IPS-NIHi7 (cell line): Measurements from ENCODE around the gene ICE2.
A peak's percentile ranks its signal among the peaks of the same experiment; 100 is the strongest.

Experiments
- DNase-seq: peaks from one replicate; pipeline ENCODE4 v3.0.0; 2012; ENCODE audit warnings: mixed read lengths; ENCODE audit errors: extremely low spot score

ICE2 gene

DNA sequence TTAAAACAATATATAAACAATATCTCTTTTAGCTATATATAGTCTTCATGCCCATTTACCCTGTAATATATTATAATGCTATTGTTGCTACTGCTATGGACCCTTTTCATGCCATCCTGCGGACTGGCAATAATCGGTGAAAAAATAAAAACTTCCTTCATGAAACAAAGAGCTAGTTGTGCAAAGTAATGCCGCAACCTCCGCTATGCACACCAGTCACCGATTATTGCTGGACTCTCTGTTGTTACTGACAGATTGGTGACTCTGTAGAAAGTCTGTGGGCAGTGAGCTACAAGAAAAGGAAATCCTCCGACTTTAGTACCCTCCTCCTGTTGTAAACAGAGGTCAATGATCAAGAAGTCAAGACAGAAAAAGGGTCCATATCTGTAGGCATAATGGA is 17.9 kb upstream of the ICE2 start:
- no peak for DNase-seq

DNA sequence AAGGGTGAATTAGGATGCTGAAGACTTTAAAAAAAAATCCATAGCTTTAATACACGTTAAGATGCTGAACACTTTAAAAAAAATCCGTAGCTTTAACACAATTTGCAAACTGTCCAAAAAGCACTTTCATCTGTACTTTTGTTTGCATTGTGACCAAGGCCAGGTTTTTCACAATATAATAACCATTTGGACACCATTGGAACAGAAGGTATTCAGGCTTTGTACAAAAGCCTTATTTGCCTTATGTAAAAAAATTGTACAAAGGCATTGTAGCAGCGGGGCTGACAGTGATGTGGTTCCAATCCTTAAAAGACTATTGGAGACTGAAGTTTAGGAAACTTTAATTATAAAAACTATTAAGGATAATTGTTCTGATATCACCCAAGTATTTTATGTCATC is 15.2 kb upstream of the ICE2 start:
- no peak for DNase-seq

DNA sequence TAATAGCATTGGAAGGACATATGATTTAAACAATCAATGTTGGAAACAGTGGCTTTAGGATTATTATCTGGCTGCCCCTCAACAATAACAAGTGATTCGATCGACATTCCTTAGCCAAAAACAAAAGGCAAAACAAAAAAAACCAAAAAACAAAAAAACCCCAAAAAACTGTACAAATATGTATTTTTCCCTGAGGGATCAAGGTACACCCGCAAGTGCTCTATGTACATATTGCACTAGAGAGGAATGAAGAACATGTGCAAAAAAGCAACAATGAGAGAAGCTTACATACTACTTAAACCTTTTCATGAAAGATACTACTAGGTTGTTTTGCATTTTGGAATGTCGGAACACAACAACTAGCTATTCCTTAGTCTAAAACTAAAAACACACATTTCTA is 14.2 kb upstream of the ICE2 start:
- no peak for DNase-seq

DNA sequence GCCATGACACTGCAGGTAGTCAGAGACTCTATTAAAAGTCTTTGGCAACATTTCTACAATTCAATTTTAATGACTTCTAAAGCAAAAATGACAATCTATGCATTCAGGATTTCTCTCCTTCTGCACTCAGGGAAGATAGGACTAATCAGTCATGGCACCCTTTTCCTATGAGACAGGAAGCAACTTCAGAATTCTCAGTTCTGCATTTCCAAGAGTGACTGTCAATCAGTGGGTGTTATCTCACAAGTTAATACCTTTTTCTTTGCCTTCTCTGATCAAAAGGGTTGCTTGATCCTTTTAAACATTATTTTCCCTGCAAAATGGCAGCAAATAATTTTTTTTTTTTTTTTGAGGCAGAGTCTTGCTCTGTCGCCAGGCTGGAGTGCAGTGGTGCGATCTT is 7.8 kb upstream of the ICE2 start:
- no peak for DNase-seq

DNA sequence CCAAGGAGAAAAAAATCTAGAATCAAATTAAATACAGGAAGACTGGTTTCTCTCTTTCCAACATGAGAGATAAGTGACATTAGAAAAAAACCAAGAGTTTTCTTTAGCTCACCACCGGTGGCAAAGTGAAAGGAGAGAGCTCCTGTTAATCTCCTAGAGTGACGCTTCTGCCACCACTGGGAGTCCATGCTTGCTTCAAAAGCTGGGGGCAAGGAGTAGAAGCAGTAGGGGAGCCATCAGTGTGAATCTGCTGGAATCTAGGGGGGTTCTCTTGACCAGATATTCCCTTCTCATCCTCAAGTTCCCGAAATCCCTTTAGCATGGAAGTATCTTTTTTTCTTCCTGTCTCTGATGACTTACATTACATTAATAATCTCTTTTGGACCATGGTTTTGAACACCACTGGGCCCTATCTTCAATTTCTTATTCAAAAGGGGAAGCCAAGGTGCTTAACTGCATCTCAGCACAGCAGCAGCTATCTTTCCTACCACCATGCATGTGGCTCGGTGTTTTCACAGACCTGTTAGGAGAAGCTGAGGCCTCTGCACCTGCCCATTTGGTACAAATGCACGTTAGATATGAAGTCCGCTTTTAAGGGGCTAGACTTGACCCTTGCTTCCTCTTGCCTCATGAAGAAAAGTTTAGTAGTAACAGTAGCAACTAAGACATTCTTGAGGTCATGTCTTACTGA is 6.6 kb upstream of the ICE2 start:
- peak; percentile 8 for DNase-seq

DNA sequence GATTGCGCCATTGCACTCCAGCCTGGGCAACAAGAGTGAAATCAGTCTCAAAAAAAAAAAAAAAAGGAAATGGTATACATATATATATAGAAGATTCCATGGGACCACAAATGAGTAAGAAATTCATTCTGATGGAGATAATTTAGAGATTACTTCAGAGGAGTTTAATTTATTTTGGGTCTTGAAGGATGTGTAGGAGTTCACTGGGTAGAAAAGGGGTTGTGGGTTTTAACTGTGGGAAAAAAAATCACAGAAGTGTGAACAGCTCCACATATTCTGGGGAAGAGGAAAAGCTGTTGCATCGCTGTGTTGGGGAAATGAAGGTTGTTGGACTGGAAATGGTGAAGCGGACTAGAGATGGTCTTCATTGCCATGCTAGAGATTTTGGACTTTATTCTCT is 4.1 kb upstream of the ICE2 start:
- no peak for DNase-seq

DNA sequence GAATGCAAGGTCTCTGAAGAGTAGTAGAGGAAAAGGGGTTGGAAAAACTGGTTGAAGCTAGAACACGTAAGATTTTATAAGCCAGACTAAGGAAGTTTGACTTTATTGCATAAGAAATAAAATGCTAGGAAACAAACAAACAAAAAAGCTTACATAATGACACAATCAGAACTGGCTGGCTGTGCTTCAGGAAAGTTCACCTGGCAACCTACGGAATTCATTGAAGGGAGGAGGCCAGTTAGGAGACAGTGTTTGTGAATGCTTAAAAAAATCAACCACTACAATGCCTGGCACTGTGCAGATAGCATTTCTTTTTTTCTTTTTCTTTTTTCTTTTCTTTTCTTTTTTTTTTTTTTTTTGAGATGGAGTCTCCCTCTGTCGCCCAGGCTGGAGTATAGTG is 1.9 kb upstream of the ICE2 start:
- DNase-seq, result no peak

DNA sequence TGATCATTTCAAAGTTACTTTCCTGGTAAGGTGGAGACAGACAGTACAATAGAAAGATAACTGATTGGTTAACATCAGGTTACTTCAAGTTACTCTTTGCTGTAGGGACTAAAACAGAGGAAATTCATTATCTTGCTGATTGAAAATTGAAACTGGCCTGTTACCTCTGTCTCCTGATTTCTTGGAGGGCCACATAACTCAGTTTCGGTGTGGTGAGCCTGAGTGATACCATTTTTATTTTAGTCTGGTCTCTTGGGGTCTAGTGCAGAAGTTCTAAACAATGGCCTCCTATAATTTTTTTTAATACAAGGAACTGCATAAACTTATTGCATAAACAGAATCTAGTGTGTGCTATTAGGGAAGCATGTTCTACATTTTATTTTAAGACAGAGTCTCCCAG is 1.2 kb upstream of the ICE2 start:
- no peak for DNase-seq

DNA sequence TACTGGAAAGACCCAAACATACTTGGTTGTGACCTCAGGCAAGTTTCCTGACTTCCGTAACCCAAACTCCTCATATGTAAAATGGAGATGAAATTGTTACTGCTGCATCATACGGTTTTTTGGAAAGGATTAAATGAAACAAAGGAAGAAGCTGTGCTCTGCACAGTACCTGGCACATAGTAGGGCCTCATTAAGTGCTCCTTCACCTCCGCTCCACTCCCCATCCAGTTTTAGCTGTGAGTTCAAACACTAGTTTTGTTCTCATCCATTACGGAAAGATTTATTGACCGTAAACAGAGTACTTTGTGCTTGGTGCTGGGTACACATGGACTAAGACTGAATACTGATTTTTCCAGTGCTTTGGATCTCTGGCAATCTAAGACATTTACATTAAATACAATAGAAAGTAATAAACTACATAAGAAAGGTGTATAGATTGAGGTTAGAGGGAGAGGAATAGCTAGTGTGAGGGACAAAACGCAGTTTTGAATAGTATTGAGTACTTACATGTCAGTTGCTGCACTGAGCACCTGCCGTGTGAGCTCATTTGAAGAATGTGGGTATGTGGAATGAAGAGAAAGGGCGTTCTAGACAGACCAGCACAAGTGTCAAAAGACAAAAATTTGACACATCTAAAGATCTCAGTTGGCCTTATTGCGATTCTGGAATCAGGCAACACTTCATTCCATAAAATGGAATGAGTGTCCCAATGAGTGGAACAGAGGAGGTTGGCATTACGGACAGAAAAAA is 594 bp upstream of the ICE2 start:
- peak; percentile 7 for DNase-seq

DNA sequence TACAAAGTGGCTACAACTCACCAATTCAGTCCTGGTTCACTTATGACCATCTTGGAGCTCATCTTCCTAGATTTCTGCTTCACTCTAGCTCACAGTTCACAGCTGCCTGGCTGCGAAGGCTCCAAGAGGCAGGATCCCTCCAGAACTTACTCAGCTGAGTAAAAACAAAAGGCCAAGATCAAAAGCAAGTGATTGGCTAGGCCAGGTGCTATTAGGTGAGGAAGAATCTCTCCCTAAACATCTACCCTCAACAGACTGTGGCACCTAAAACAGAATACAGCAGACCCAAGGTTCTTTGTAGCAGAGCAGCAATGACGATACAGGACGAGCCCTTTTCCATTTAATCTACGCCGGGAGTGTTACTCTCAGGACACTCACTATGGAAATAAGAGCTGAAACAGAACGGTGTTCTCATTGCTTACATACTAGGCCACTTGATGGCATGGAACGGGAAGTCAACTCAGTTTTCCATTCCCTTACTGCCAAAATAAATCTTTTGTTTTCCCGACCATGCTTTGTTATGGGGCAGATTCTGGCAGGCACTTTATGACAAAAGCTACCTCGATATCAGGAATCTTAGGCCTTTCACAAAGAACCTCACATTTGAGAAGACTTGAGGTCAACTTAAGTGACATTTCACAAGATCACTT is 901 bp downstream of the ICE2 start:
- peak; percentile 22 for DNase-seq

DNA sequence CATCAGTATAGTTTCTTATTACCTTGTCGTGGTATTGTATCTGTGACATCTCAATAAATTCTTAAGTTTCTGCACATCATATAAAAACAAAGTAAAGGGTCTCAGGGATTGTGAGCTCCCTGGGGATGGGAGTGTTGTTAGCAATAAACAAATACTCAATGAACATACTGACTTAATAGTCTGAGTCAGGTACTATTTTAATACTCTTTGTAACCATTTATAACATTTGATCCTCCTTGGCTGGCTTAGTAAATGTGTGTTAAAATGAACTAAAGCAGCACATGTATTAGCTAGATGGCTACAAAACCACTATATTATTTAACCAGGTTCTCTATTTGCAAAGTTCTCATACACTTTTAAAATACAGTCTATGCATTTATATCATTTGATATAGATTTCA is 1.8 kb downstream of the ICE2 start:
- no peak for DNase-seq

DNA sequence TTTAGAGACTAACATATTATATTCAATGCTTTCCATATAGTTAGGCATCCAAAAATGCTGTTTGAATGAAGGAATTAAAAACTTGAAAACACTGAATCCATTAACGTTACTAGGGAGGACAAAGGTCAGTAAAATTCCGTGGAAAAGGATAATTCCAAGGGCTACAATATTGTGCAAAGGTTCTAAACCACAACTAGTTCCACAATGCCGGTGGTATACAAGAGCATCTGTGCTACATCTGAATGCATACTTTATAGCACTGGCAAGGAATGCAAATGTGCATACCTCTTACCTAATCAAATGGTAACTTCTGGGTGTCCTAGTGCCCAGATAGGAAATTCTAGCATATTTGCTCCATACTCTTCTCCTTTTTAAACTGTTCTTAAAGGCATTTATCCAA is 2.2 kb downstream of the ICE2 start:
- no peak for DNase-seq

DNA sequence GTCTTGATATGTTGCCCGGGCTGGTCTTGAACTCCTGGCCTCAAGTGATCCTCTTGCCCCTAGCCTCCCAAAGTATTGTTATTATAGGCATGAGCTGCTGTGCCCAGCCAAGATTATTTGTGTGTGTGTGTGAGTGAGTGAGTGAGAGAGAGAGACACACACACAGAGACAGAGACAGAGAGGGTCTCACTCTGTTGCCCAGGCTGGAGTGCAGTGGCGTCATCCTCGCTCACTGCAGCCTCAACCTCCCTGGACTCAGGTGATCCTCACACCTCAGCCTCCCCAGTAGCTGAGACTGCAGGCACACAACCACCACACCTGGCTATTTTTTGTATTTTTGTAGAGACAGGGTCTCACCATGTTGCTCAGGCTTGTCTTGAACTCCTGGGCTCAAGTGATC is 5.8 kb downstream of the ICE2 start:
- DNase-seq, result no peak

DNA sequence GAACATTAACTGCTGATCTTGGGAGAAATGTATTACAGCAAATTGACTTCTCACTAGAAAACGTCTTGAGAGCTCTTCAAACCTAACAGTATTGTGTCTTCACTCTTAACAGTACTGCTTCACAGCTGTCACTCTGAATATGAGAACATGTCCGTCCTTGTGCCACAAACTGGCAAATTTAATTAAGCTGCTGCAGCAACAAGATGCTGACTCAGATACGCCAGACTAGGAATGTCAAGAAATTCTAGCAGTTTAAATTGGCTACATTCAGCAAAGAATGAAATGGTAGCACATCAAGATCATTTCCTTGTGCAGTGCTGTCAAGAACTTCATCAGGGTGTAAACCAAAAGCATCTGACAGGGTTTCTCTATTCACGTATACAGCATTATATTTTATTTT is 7.6 kb downstream of the ICE2 start:
- no peak for DNase-seq

DNA sequence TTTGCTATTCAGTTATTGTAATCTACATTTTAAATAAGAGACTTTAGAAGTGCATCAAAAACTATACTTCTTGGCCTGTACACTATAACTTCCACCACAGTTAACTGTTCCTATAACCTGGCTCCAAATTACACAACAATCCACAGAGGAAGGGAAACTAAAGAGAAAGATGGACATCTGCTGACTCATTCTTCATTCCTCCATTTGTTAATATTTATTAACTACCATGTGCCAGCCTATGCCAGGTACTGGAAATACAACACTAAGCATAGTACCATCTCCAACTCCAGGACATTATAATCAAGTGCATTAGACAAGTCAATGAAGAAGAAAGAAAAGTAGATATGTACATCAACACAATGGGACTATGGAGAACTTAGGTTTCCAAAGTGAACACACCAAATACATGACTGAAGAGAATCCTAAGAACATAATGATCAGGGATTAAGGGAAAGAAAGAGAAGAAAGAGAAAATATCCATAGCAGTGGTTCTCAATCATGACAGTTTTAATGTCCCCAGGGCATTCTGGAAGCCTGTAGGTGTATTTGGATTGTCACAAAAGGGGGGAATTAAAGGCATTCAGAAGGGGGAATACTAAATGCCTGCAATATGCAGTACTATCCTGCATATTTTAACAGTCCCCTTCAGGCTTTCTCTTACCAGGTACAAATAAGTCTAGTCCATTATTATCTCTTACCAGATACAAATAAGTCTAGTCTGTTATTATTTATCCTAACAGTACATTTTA is 8.9 kb downstream of the ICE2 start:
- DNase-seq, result no peak

DNA sequence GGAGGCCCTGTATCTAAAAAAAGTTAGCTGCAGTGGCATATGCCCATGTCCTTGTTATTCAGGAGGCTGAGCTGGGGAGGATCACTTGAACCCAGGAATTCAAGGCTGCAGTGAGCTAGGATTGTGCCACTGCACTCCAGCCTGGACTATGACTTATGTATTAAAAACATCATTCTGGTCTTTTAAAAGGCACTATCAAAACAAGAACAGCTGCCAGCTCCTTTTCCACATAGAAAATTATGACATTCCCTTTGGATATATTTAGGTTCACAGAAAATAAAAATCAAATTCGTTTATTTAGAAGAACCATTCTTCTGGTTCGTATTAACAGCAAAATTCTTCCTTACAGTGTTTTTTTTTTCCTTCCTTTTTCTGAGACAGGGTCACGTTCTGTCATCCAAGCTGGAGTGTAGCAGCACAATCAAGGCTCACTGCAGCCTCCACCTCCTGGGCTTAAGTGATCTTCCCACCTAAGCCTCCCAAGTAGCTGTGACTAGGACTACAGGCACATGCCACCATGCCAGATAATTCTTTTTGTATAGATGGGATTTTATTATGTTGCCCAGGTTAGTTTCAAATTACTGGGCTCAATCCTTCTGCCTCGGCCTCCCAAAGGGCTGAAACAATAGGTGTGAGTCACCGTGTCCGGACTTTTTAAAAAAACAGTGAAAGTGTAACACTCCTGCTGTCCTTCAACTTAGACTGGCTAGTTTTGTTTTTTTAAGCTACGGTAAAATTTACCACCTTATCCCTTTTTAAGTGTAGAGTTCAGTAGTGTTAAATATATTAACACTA is 13.9 kb downstream of the ICE2 start:
- DNase-seq, result no peak

DNA sequence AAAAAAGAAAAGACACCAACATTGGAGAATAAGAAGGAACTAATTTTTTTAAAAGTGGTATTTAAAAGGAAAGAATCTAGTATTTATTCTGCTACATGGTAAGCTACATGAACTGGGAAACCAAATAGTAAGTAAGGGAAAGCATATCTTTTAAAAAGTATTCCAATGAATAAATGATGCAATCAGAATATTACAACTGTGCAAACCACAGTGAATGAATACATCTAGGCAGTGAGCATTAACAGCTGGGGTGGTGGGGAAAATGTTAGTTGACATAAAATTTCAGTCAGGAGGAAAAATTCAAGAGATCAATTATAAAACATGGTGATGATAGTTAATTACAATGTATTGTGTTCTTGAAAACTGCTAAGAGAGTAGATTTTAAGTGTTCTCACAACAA is 16.9 kb downstream of the ICE2 start:
- no peak for DNase-seq

DNA sequence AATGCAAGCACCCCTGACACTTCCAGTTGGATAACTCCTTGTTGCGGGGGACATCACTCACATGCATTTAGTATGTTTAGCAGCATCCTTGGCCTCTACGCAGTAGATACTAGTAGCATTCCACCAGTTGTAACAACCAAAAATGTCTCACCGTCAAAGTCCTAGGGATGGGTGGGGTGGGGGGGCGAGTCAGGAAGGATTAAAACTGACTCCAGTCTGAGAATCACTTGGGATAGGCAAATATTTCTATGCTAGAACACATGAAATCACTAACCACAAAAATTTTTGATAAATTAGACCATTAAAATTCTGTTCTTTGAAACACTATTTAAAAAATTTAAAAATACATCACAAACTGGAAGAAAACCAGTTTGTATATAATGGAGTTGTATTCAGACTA is 18.0 kb downstream of the ICE2 start:
- no peak for DNase-seq

DNA sequence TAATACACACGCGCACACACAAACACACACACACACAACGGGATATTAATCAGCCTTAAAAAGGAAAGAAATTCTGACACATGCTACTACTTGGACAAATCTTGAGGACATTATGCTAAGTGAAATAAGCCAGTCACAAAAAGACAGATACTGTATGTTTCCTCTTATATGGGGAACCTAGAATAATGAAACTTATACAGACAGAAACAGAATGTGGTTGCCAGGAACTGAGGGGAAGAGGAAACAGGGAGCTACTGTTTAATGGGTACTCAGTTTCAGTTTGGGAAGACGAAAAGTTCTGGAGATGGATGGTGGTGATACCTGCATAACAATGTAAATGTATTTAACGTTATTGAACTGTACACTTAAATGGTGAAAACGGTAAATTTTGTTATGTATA is 20.2 kb downstream of the ICE2 start:
- DNase-seq, result no peak

DNA sequence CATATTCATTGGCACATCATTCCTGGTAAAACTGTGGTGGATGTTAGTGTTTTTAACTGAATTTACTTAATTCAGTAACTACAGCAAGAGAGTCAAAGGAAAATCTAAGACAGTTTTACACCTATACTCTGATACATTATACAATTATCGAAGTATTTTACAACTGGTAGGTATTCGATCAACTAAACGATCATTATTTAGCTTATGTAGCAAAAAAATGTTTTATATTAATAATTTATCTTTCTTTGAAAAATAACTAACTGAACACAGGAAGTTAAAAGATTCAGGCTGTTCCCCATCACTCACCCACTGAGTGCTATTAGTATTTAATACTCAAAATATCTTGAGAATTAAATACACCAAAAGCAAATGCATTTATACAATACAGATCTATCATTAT is 21.0 kb downstream of the ICE2 start:
- DNase-seq, result no peak

DNA sequence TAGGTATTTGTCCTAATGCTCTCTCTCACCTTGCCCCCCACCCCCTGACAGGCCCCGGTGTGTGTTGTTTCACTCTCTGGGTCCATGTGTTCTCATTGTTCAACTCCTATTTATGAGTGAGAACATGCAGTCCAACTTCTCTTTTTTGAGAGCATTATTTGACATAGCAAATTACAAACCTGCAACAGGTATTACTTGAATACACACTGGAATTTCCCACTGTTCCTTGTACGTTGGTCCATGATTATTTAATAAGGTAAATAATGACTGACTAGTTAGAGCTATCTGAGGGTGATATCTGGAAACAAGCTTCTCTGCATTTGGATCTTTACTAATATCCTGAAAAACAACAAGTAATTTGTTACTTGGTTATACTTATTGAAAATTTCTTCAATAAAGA is 24.1 kb downstream of the ICE2 start:
- no peak for DNase-seq
